Right cardiac atrium (tissue), 5 donors: Measurements from ENCODE around the gene KIF1A. TPM values are rescaled to one million over a fixed set of nuclear protein-coding genes. Genes with fewer than 3 reads are reported as not detected.

Experiments
- ATAC-seq, 2 donors: fragments of 200-7000 bp; cut with Tn5 transposase; one replicate each; pipeline versions ENCODE4 v1.8.0 to v1.9.1; 2020; ENCODE audit warnings: moderate library complexity in 2 of 2, mild to moderate bottlenecking in 1 of 2
- DNase-seq, 3 donors: peaks; one replicate each; pipeline ENCODE4 v3.0.0-alpha.2; 2020
- H3K27ac ChIP-seq: one replicate; pipeline ENCODE4 v1.5.1; 2013; ENCODE audit warnings: mild to moderate bottlenecking, low read length, control low read depth, moderate library complexity
- H3K27me3 ChIP-seq: one replicate; pipeline ENCODE4 v1.6.1; 2013; ENCODE audit not compliant: control insufficient read depth, insufficient read depth
- H3K4me1 ChIP-seq: one replicate; pipeline ENCODE4 v1.6.1; 2013; ENCODE audit warnings: low read length; ENCODE audit not compliant: control insufficient read depth, insufficient read depth
- H3K4me3 ChIP-seq: one replicate; pipeline ENCODE4 v1.5.1; 2013; ENCODE audit warnings: low read length, control low read depth
- H3K9me3 ChIP-seq: one replicate; pipeline ENCODE4 v1.6.1; 2013; ENCODE audit warnings: low read length; ENCODE audit not compliant: control insufficient read depth
- WGBS: extraction: QIAGEN DNeasy Blood & Tissue Kit; methylation state at CpG from one replicate; pipeline ENCODE4 v1.1.7; 2013; 5-methylcytosine and 5-hydroxymethylcytosine counted together
- intact Hi-C, 4 donors: fragments of 100-400 bp; cut with DNase I; formaldehyde crosslinking; loops; one replicate each; pipeline versions ENCODE4 v1.11.0 to v1.14.0; 2022 to 2023
- polyA plus RNA-seq: library from polyadenylated mRNA; stranded (reverse); fragments of 200-250 nt; gene quantifications from one replicate; pipeline ENCODE4 v1.2.3, GENCODE V29; 2013
- total RNA-seq, 4 donors: library from RNA; stranded (reverse); fragmentation: NEBNext Ultra II Directional; extraction: Animal tissue kit (Norgen Biotek cat#: 25700); gene quantifications; one replicate each; pipeline ENCODE4 v1.2.1, GENCODE V29; 2021
- donor health status: healthy with polysubstance abuse.
- donor health status: DM: no; HTN: yes; CAD: no.
- donor health status: DM: no; HTN: no; CAD: no.
- donor health status: DM: no; HTN: yes; CAD: no; lungs with severe emphysema.
- donor health status: DM: yes; HTN: yes; CAD: no.

KIF1A gene
- total and polyA plus RNA-seq, 5 donors = 45.3 to 83.0 (median 59.3) TPM

- Histone ChIP-seq H3K27ac (no peak overlapping the region), H3K4me3 (no peak overlapping the region), H3K27me3 (no peaks in the 10 kb centered on the region), H3K9me3 (no peaks in the 10 kb centered on the region), H3K4me1 (no peaks in the 10 kb centered on the region)
- ATAC-seq (peak in 1 of 2 donors; percentile 14), DNase-seq (peak in 2 of 3 donors; percentile 36 to 50)
- 82% methylated on average over 25 of the region's 25 CpGs for WGBS
- intact Hi-C loops = no loop called here
Observed at GRCh38 chr2:240713071-240713927, 106.7 kb downstream of the KIF1A start.

GRCh38 chr2:240712121-240712520 lies 107.9 kb downstream of the KIF1A start:
- Histone ChIP-seq H3K27me3 (no peaks in the 10 kb centered on the region), H3K4me1 (no peaks in the 10 kb centered on the region), H3K9me3 (no peaks in the 10 kb centered on the region), H3K4me3 (no peak overlapping the region), H3K27ac (no peak overlapping the region)
- DNase-seq (peak in 1 of 3 donors; percentile 25), ATAC-seq (no peak)
- intact Hi-C loops = no loop called here
- WGBS = 88% methylated on average over 9 of the region's 9 CpGs

DNA sequence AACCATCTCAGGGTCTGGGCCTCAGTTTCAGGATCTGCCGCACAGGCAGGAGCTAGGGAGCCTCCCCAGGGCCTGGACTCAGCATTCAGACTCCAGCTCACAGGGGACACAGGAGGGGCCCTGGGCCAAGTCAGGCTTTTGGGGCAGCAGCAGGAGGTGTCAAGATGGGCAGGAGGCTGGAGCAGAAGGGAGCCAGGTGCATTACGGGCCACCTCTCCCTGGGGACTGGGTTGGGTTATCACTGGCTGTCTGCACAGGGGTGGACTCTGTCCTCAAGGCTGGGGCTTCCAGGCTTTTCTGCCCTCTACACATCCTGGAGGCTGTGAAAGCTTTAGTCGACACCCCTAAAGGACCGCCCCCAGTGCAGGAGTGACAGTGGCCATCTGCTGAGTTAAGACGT lies 108.3 kb downstream of the KIF1A start:
- intact Hi-C loops = no loop called here
- H3K4me1 ChIP-seq = no peaks in the 10 kb centered on the region
- H3K27me3 ChIP-seq = no peaks in the 10 kb centered on the region
- ATAC-seq (no peak), DNase-seq (peak in 2 of 3 donors; percentile 24 to 27)
- no peaks in the 10 kb centered on the region for H3K9me3 ChIP-seq
- no peak overlapping the region for H3K27ac ChIP-seq
- WGBS = 64% methylated on average over 5 of the region's 5 CpGs
- H3K4me3 ChIP-seq = no peak overlapping the region

- no peaks in the 10 kb centered on the region for H3K9me3 ChIP-seq
- WGBS = 82% methylated on average over 9 of the region's 9 CpGs
- H3K27ac ChIP-seq = no peak overlapping the region
- H3K4me1 ChIP-seq = no peaks in the 10 kb centered on the region
- no peak overlapping the region for H3K4me3 ChIP-seq
- DNase-seq = peak in 2 of 3 donors; percentile 19 to 28
- intact Hi-C loops = no loop called here
- ATAC-seq = no peak
- H3K27me3 ChIP-seq = no peaks in the 10 kb centered on the region
Observed at GRCh38 chr2:240711296-240711695, 108.7 kb downstream of the KIF1A start.

DNA sequence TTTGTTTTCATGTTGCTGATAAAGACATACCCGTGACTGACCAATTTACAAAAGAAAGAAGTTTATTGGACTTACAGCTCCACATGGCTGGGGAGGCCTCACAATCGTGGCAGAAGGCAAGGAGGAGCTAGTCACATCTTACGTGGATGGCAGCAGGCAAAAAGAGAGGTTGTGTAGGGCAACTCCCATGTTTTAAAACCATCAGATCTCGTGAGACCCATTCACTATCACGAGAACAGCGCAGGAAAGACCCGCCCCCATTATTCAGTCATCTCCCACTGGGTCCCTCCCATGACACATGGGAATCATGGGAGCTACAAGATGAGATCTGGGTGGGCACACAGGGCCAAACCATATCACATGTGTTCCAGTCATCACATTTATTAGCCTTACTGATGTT lies 111.6 kb downstream of the KIF1A start:
- Histone ChIP-seq H3K4me3 (no peak overlapping the region), H3K4me1 (no peaks in the 10 kb centered on the region), H3K27me3 (no peaks in the 10 kb centered on the region), H3K27ac (no peak overlapping the region), H3K9me3 (no peaks in the 10 kb centered on the region)
- intact Hi-C loops = loop anchor here in 3 of 4 donors (10.0 kb wide), 1 partner anchor 194 kb away; no protein-coding TSS in a partner anchor
- DNase-seq = no peak
- WGBS = 64% methylated on average over 7 of the region's 7 CpGs
- ATAC-seq = no peak

GRCh38 chr2:240707821-240708220 lies 112.2 kb downstream of the KIF1A start:
- no peaks in the 10 kb centered on the region for H3K9me3 ChIP-seq
- no peaks in the 10 kb centered on the region for H3K4me1 ChIP-seq
- no peaks in the 10 kb centered on the region for H3K27me3 ChIP-seq
- intact Hi-C loops = loop anchor here in 3 of 4 donors (10.0 kb wide), 1 partner anchor 193 kb away; no protein-coding TSS in a partner anchor
- no peak overlapping the region for H3K4me3 ChIP-seq
- H3K27ac ChIP-seq = no peak overlapping the region
- no peak for DNase-seq
- WGBS = 59% methylated on average over 10 of the region's 10 CpGs
- no peak for ATAC-seq

- DNase-seq (peak in 2 of 3 donors; percentile 15 to 35), ATAC-seq (no peak)
- Histone ChIP-seq H3K4me1 (no peaks in the 10 kb centered on the region), H3K9me3 (no peaks in the 10 kb centered on the region), H3K4me3 (no peak overlapping the region), H3K27me3 (no peaks in the 10 kb centered on the region), H3K27ac (no peak overlapping the region)
- intact Hi-C loops = loop anchor here in 3 of 4 donors (10.0 kb wide), 1 partner anchor 192 kb away; no protein-coding TSS in a partner anchor
- WGBS = 63% methylated on average over 15 of the region's 15 CpGs
Observed at GRCh38 chr2:240707043-240707756, 112.8 kb downstream of the KIF1A start.

DNA sequence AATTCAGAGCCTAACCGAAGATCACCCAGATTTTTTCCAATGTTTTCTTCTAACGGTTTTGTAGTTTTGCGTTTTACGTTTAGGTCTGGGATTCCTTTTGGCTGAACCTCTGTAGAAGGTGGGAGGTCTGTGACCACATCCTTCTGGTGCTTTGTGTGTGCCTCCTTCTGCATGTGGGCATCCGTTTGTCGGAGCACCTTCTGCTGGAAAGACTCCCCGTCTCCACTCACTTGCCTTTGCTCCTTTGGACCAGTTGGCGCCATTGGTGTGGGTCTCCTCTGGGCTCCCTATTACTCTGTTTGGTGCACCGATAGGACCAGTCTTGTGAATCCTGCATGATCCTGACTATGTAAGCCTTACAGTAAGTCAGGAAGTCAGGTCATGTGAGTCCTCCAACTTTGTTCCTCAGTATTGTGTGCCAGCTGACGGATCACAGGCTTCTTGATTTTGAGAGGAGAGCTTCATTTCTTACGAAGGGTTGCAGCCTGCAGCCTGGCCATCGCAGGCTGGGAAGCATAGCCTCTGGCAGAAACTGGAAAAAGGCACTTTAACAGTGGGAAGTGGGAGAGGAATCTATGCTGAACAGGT lies 114.7 kb downstream of the KIF1A start:
- H3K9me3 ChIP-seq = no peaks in the 10 kb centered on the region
- DNase-seq = no peak
- H3K4me3 ChIP-seq = no peak overlapping the region
- intact Hi-C loops = loop anchor here in 3 of 4 donors (10.0 kb wide), 1 partner anchor 190 kb away; no protein-coding TSS in a partner anchor
- WGBS = 72% methylated on average over 12 of the region's 12 CpGs
- H3K27me3 ChIP-seq = no peaks in the 10 kb centered on the region
- no peak for ATAC-seq
- no peaks in the 10 kb centered on the region for H3K4me1 ChIP-seq
- H3K27ac ChIP-seq = no peak overlapping the region

- H3K27me3 ChIP-seq = no peaks in the 10 kb centered on the region
- 69% methylated on average over 19 of the region's 19 CpGs for WGBS
- no peaks in the 10 kb centered on the region for H3K9me3 ChIP-seq
- ATAC-seq = no peak
- DNase-seq = peak in 2 of 3 donors; percentile 33 to 37
- no peaks in the 10 kb centered on the region for H3K4me1 ChIP-seq
- no peak overlapping the region for H3K27ac ChIP-seq
- intact Hi-C loops = loop anchor here in 3 of 4 donors (10.0 kb wide), 1 partner anchor 190 kb away; no protein-coding TSS in a partner anchor
- no peak overlapping the region for H3K4me3 ChIP-seq
Observed at GRCh38 chr2:240704651-240705050, 115.4 kb downstream of the KIF1A start.

GRCh38 chr2:240703417-240704341 lies 116.3 kb downstream of the KIF1A start:
- WGBS = 68% methylated on average over 18 of the region's 18 CpGs
- Histone ChIP-seq H3K4me1 (no peaks in the 10 kb centered on the region), H3K4me3 (no peak overlapping the region), H3K9me3 (no peaks in the 10 kb centered on the region), H3K27ac (no peak overlapping the region), H3K27me3 (no peaks in the 10 kb centered on the region)
- intact Hi-C loops = loop anchor here in 3 of 4 donors (10.0 kb wide), 1 partner anchor 189 kb away; no protein-coding TSS in a partner anchor
- ATAC-seq (no peak), DNase-seq (peak in 2 of 3 donors; percentile 22 to 39)
